ENCODE measurements around the gene ODF2. TPM values are rescaled to one million over a fixed set of nuclear protein-coding genes. Genes with fewer than 3 reads are reported as not detected.
A peak's percentile ranks its signal among the peaks of the same experiment; 100 is the strongest.

The ODF2 gene
- 10 to 100 TPM in 2 of 4 donors, 1 to 10 TPM in 2; 4.0 to 21.8 (median 11.9) TPM for polyA plus RNA-seq
- long read RNA-seq, donor 1, partial matches to known transcripts, result 0 of 5 reads
- long read RNA-seq, donor 1, other reads (novel, unspliced or antisense), result 0 of 5 reads
- long read RNA-seq, donor 2, result 0 reads
- long read RNA-seq, donor 3, partial matches to known transcripts, result 0 of 2 reads
- long read RNA-seq, donor 3, other reads (novel, unspliced or antisense), result 0 of 2 reads
- long read RNA-seq, donor 4, result 0 reads
- long read RNA-seq, donor 5, partial matches to known transcripts, result 0 of 2 reads
- long read RNA-seq, donor 5, other reads (novel, unspliced or antisense), result 0 of 2 reads
- long read RNA-seq, donor 6, partial matches to known transcripts, result 0 of 14 reads
- long read RNA-seq, donor 6, other reads (novel, unspliced or antisense), result 10 of 14 reads
- long read RNA-seq, donor 7, result 0 reads
- long read RNA-seq, donor 8, result 0 reads
- long read RNA-seq, donor 9, partial matches to known transcripts, result 0 of 2 reads
- long read RNA-seq, donor 9, other reads (novel, unspliced or antisense), result 0 of 2 reads
- long read RNA-seq, donor 10, result 0 reads

DNA sequence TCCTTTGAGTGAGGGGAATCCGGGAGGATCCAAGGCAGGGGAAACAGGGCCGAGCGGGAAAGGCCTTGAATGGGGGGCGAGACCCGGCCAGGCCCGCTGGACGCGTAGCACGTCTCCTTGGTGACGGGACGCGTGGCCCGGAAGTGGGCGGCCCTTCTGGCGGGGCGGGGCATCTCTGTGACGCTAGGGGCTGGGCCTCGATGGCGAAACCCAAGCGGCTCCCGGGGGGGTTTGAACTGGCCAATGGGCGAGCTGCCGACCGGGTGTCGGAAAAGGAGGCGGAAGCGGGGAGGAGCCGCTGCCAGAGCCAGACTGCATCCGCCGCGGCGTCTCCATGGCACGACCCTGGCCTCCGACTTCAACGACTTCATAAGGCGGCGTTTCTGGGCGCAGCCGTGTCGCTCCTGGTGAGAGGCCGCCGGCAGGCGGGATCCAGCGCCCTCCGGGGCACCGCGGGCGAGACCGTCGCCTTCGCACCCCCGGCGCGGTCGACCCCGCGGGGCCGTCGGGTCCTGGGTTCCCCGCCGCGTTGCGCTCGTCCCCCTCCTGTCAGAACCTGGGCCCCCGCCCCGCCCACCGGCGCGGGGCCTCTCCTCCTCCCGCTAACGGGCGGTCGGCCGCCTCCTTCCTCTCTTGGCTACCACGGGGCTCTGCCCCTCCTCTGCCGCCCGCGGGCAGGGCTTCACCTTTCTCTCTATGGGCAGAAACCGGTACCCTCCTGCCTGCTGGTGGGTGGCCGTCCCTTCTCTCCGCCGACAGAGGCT is at the start of gene ODF2:
ODF2 (plus strand) TSS at position 158 of the 764 bp plus-strand sequence; CDS start at position 244, 86 bp downstream.
- Histone ChIP-seq H3K4me1 (ENCODE audit: control insufficient read depth in 3 of 3, insufficient read depth in 2 of 3, low read depth in 1 of 3, low read length in 2 of 3) (peaks cover 0 to 5% (median 4%) of the 10 kb centered on the region in 3 donors), H3K27me3 (ENCODE audit: control insufficient read depth in 3 of 3, insufficient read depth in 3 of 3, low read length in 3 of 3) (peaks cover 0 to 5% (median 0%) of the 10 kb centered on the region in 3 donors), H3K4me3 (ENCODE audit: low read depth in 1 of 3, low read length in 3 of 3) (peak within 1 kb of the TSS; percentile 63 to 84 (median 79)), H3K27ac (ENCODE audit: low read depth in 1 of 3, low read length in 2 of 3) (peak within 1 kb of the TSS; percentile 24 to 89 (median 60)), H3K36me3 (ENCODE audit: control insufficient read depth in 3 of 3, insufficient read depth in 2 of 3, low read depth in 1 of 3, low read length in 3 of 3) (peaks cover 0 to 17% (median 5%) of the 10 kb centered on the region in 3 donors), H3K9me3 (ENCODE audit: control insufficient read depth in 2 of 2, insufficient read depth in 1 of 2, low read depth in 1 of 2, low read length in 1 of 2) (no peaks in the 10 kb centered on the region)
- FAIRE-seq (no peak), DNase-seq (peak; percentile 97 to 98)
- WGBS, 3 donors, result 0 to 1% (median 0%) methylated on average over 43 to 82 of the region's 82 CpGs

- Histone ChIP-seq H3K4me3 (ENCODE audit: low read depth in 1 of 3, low read length in 3 of 3) (no peak overlapping the region), H3K9me3 (ENCODE audit: control insufficient read depth in 2 of 2, insufficient read depth in 1 of 2, low read depth in 1 of 2, low read length in 1 of 2) (no peaks in the 10 kb centered on the region), H3K27me3 (ENCODE audit: control insufficient read depth in 3 of 3, insufficient read depth in 3 of 3, low read length in 3 of 3) (peaks cover 0 to 40% (median 4%) of the 10 kb centered on the region in 3 donors), H3K27ac (ENCODE audit: low read depth in 1 of 3, low read length in 2 of 3) (no peak overlapping the region), H3K36me3 (ENCODE audit: control insufficient read depth in 3 of 3, insufficient read depth in 2 of 3, low read depth in 1 of 3, low read length in 3 of 3) (no peaks in the 10 kb centered on the region), H3K4me1 (ENCODE audit: control insufficient read depth in 3 of 3, insufficient read depth in 2 of 3, low read depth in 1 of 3, low read length in 2 of 3) (no peaks in the 10 kb centered on the region)
- FAIRE-seq (no peak), DNase-seq (no peak)
- 49 to 65% (median 57%) methylated on average over 9 of the region's 9 CpGs for WGBS, 3 donors
Measured at GRCh38 chr9:128406848-128407391, 48.9 kb upstream of the ODF2 start.

DNA sequence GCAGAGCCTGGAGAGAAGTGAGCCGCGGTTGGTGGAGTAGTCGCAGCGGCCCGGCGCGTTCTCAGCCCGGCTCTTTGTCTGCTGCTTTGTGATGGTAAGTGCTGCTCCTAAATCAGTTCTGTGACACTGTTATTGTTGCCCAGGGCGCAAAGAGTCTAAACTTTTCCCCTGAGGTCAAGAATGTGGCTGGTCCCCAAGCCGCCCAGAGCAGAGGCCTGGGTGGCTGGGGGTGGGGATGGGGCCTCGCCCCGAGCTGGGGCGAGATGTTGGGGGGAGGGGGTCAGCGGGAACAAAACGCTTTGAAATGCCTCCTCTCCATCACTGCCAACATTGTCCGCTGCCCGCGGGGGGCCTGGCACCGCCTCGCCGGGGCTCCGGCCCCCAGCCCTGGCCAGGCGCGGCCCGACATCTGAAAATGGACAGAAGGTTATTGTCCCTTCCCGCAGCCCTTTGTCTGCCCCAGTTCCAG is 46.8 kb upstream of the ODF2 start:
- Histone ChIP-seq H3K4me1 (ENCODE audit: control insufficient read depth in 3 of 3, insufficient read depth in 2 of 3, low read depth in 1 of 3, low read length in 2 of 3) (no peaks in the 10 kb centered on the region), H3K4me3 (ENCODE audit: low read depth in 1 of 3, low read length in 3 of 3) (no peak overlapping the region), H3K27ac (ENCODE audit: low read depth in 1 of 3, low read length in 2 of 3) (no peak overlapping the region), H3K27me3 (ENCODE audit: control insufficient read depth in 3 of 3, insufficient read depth in 3 of 3, low read length in 3 of 3) (peaks cover 0 to 35% (median 4%) of the 10 kb centered on the region in 3 donors), H3K9me3 (ENCODE audit: control insufficient read depth in 2 of 2, insufficient read depth in 1 of 2, low read depth in 1 of 2, low read length in 1 of 2) (no peaks in the 10 kb centered on the region), H3K36me3 (ENCODE audit: control insufficient read depth in 3 of 3, insufficient read depth in 2 of 3, low read depth in 1 of 3, low read length in 3 of 3) (no peaks in the 10 kb centered on the region)
- no peak for FAIRE-seq
- WGBS, 3 donors, result 31 to 46% (median 41%) methylated on average over 25 to 26 of the region's 26 CpGs
- no peak for DNase-seq

DNA sequence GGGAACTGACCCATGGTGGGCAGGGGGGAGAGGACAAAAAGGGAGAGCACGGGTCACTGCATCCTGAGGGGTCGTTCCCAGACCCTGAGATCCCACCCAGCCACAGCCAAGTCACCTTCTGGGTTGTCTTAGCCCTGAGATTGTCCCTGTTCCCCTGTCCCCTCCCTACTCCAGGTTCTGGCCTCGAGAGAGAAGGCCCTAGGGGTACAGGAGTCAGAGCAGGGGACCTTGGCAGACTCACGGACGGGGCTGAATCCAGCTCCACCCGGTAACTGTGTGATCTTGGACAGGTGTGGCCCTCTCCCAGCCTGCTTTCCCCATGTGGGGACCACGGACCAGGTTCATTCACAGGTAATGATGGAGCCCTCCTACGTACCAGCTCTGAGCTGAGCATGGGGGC is 46.4 kb upstream of the ODF2 start:
- FAIRE-seq (no peak), DNase-seq (no peak)
- Histone ChIP-seq H3K27ac (ENCODE audit: low read depth in 1 of 3, low read length in 2 of 3) (no peak overlapping the region), H3K9me3 (ENCODE audit: control insufficient read depth in 2 of 2, insufficient read depth in 1 of 2, low read depth in 1 of 2, low read length in 1 of 2) (no peaks in the 10 kb centered on the region), H3K27me3 (ENCODE audit: control insufficient read depth in 3 of 3, insufficient read depth in 3 of 3, low read length in 3 of 3) (peaks cover 0 to 35% (median 4%) of the 10 kb centered on the region in 3 donors), H3K4me3 (ENCODE audit: low read depth in 1 of 3, low read length in 3 of 3) (no peak overlapping the region), H3K4me1 (ENCODE audit: control insufficient read depth in 3 of 3, insufficient read depth in 2 of 3, low read depth in 1 of 3, low read length in 2 of 3) (no peaks in the 10 kb centered on the region), H3K36me3 (ENCODE audit: control insufficient read depth in 3 of 3, insufficient read depth in 2 of 3, low read depth in 1 of 3, low read length in 3 of 3) (no peaks in the 10 kb centered on the region)
- WGBS, 3 donors, result 26 to 52% (median 46%) methylated on average over 7 to 8 of the region's 8 CpGs

GRCh38 chr9:128409978-128410377 is 45.8 kb upstream of the ODF2 start:
- H3K4me3 ChIP-seq (ENCODE audit: low read depth in 1 of 3, low read length in 3 of 3), result no peak overlapping the region
- H3K27me3 ChIP-seq (ENCODE audit: control insufficient read depth in 3 of 3, insufficient read depth in 3 of 3, low read length in 3 of 3), result peaks cover 0 to 35% (median 4%) of the 10 kb centered on the region in 3 donors
- no peak overlapping the region for H3K27ac ChIP-seq (ENCODE audit: low read depth in 1 of 3, low read length in 2 of 3)
- no peaks in the 10 kb centered on the region for H3K9me3 ChIP-seq (ENCODE audit: control insufficient read depth in 2 of 2, insufficient read depth in 1 of 2, low read depth in 1 of 2, low read length in 1 of 2)
- FAIRE-seq, result no peak
- peaks cover 0 to 1% (median 0%) of the 10 kb centered on the region in 3 donors for H3K4me1 ChIP-seq (ENCODE audit: control insufficient read depth in 3 of 3, insufficient read depth in 2 of 3, low read depth in 1 of 3, low read length in 2 of 3)
- H3K36me3 ChIP-seq (ENCODE audit: control insufficient read depth in 3 of 3, insufficient read depth in 2 of 3, low read depth in 1 of 3, low read length in 3 of 3), result no peaks in the 10 kb centered on the region
- no peak for DNase-seq
- WGBS, 3 donors, result 23 to 35% (median 23%) methylated on average over 6 of the region's 6 CpGs

DNA sequence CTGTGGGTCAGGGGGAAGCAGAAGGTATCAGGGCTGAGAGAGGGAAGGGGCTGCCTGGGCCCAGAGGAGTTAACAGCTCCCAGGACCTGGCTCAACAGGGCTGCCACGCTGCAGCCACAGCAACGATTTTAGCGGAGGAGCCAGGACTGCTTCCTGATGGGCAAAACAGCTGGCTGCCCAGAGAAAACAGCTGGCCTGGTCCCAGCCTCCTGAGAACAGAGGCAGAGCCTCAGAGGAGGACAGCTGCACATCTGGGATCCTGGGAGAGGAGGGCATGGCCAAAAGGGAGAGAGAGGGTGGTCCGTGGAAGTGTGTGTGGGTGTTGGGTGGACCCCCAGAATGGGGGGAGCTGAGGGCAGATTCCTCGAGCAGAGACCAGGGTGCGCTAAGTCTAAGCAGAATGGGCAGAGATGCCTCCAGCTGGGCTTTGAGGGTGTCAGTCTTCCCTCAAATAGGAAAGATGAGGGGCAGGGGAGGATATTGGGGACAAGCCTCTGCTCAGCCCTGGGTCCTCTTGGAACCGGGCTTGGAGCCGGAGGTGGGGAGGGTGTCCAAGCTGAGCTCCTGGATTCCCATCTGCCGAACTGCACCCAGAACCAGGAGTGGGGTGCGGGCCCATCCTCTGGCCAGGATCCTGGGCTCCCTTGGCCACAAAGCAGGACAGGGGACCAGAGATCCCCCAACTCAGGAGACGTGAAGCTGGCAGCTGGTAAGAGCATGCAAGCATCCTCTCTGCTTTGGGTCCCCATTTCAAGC is 44.3 kb upstream of the ODF2 start:
- no peaks in the 10 kb centered on the region for H3K9me3 ChIP-seq (ENCODE audit: control insufficient read depth in 2 of 2, insufficient read depth in 1 of 2, low read depth in 1 of 2, low read length in 1 of 2)
- H3K36me3 ChIP-seq (ENCODE audit: control insufficient read depth in 3 of 3, insufficient read depth in 2 of 3, low read depth in 1 of 3, low read length in 3 of 3), result no peaks in the 10 kb centered on the region
- FAIRE-seq (no peak), DNase-seq (no peak)
- WGBS, 3 donors, result 42 to 55% (median 46%) methylated on average over 11 of the region's 11 CpGs
- peaks cover 0 to 29% (median 11%) of the 10 kb centered on the region in 3 donors for H3K27me3 ChIP-seq (ENCODE audit: control insufficient read depth in 3 of 3, insufficient read depth in 3 of 3, low read length in 3 of 3)
- H3K27ac ChIP-seq (ENCODE audit: low read depth in 1 of 3, low read length in 2 of 3), result no peak overlapping the region
- peaks cover 0 to 11% (median 0%) of the 10 kb centered on the region in 3 donors for H3K4me1 ChIP-seq (ENCODE audit: control insufficient read depth in 3 of 3, insufficient read depth in 2 of 3, low read depth in 1 of 3, low read length in 2 of 3)
- H3K4me3 ChIP-seq (ENCODE audit: low read depth in 1 of 3, low read length in 3 of 3), result no peak overlapping the region

DNA sequence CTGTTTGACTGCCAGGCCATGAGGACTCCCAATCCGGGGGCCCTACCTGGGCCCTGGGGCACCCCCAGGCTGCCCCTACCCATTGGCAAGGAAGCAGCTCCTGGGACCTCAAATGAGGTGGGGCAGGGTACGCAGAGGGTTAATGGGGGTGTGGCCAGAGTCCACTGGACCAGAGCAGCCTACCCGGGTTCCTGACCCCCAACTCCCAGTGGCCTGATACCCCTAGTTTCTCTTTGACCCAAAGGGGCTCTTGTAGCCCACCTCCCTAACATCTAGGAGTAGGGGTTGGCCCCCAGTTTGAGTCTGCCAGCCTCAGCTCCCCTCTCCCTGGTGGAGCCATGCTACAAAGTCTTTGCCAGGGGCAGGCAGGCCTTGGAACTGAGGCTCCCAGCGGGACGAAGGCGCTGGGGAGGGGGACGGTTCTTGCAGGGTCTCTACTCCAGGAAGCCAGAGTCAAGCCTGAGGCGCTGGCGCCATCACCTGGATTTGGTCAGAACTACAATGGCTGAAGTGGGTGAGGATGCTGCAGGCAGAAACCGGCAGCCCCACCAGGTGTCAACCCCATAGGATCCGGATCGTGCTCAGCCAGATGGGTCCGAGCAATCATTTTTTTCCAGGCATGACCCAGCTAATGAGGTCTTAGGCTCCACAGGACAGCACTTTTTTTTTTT is 43.6 kb upstream of the ODF2 start:
- Histone ChIP-seq H3K4me3 (ENCODE audit: low read depth in 1 of 3, low read length in 3 of 3) (no peak overlapping the region), H3K27ac (ENCODE audit: low read depth in 1 of 3, low read length in 2 of 3) (no peak overlapping the region), H3K36me3 (ENCODE audit: control insufficient read depth in 3 of 3, insufficient read depth in 2 of 3, low read depth in 1 of 3, low read length in 3 of 3) (no peaks in the 10 kb centered on the region), H3K4me1 (ENCODE audit: control insufficient read depth in 3 of 3, insufficient read depth in 2 of 3, low read depth in 1 of 3, low read length in 2 of 3) (peaks cover 0 to 11% (median 0%) of the 10 kb centered on the region in 3 donors), H3K27me3 (ENCODE audit: control insufficient read depth in 3 of 3, insufficient read depth in 3 of 3, low read length in 3 of 3) (peaks cover 0 to 28% (median 11%) of the 10 kb centered on the region in 3 donors), H3K9me3 (ENCODE audit: control insufficient read depth in 2 of 2, insufficient read depth in 1 of 2, low read depth in 1 of 2, low read length in 1 of 2) (no peaks in the 10 kb centered on the region)
- FAIRE-seq (no peak), DNase-seq (peak in 1 of 2 donors; percentile 44)
- 11 to 20% (median 17%) methylated on average over 13 of the region's 13 CpGs for WGBS, 3 donors

Data from small intestine (tissue), 16 donors.